22Rv1 (cell line): Measurements from ENCODE around the gene PTHLH.

Experiments
- H3K27ac ChIP-seq: fragments of 450-650 bp; 2 replicates; pipeline ENCODE4 v1.5.1; 2017
- ZFX ChIP-seq: fragments of 450-650 bp; IDR thresholded peaks from 2 replicates; pipeline ENCODE4 v1.6.1; 2017; ENCODE audit warnings: antibody characterized with exemption, borderline replicate concordance
- TF ChIP-seq, protein P1 (sequence below): fragments of 450-650 bp; IDR thresholded peaks from 2 replicates; pipeline ENCODE4 v1.5.1; 2017; ENCODE audit warnings: mild to moderate bottlenecking

The PTHLH gene

DNA sequence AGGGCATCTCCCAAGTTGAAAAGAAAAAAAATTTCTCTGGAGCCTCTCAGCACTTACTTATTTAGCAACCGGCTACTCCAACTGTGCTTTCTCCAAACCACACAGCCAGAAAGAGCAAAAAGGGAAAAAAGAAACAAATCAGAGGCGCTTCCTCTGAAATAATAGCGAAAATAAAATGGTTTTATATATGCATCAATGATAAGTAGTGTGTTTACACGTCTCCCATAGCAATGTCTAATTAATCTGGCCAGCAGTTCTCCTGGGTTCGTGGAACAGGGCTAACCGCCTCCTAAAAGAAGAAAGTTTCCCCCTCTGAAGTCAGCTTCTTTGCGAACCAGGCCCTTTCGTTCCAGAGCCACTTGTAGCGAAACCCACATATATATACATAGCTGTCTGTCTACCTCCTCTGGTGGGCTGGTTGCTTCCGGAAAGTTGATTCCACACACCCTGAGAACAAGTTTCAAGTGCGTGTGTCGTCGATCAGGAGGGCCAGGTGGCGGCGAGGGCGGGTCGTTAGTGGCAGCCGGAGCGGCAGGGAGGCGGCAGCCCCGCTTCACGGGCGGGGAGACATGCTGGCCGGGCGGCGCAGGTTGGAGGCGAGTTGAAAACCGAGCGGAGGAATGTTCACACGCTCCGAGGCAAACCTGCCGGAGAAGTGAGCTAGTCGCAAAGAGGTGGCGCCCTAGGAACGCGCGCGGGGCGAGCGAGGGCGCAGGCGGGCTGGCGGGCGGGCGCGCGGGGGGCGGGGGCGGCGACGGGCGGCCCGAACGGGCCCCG, 2.7 kb downstream of the PTHLH start:
- TF ChIP-seq, protein P1, sequence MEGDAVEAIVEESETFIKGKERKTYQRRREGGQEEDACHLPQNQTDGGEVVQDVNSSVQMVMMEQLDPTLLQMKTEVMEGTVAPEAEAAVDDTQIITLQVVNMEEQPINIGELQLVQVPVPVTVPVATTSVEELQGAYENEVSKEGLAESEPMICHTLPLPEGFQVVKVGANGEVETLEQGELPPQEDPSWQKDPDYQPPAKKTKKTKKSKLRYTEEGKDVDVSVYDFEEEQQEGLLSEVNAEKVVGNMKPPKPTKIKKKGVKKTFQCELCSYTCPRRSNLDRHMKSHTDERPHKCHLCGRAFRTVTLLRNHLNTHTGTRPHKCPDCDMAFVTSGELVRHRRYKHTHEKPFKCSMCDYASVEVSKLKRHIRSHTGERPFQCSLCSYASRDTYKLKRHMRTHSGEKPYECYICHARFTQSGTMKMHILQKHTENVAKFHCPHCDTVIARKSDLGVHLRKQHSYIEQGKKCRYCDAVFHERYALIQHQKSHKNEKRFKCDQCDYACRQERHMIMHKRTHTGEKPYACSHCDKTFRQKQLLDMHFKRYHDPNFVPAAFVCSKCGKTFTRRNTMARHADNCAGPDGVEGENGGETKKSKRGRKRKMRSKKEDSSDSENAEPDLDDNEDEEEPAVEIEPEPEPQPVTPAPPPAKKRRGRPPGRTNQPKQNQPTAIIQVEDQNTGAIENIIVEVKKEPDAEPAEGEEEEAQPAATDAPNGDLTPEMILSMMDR: peak; percentile 70
- no peak for TF ChIP-seq ZFX
- peak overlapping the region; percentile 45 for H3K27ac ChIP-seq

- TF ChIP-seq, protein P1: peak; percentile 15
- no peak for TF ChIP-seq ZFX
- H3K27ac ChIP-seq: peak overlapping the region; percentile 45; the same call in 1 of the 2 replicates
These were observed 3.4 kb downstream of the PTHLH start for GRCh38 chr12:27968972-27969623.

DNA sequence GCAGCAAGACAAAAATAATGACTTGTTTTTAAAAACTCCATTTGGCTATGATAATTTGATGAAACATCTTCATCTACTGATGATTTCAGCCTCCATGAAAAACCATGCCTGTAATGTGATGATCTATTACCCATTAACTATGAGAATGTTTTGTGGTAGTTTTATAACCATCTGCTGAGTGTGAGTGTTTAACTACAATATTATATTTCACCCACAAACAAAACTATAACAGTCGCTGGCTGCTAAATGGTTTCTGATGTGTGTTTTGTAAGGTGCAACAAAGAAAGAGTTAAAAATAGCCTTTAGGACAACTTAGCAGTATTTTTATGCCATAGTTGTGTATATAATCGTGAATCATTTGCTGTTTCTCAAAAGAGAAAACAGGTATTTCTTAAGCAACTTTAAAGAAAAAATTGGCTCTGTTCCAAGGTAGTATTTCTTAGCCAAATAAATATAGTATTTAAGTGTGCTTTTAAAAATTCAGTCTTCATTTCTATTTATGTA, 4.9 kb downstream of the PTHLH start:
- TF ChIP-seq, protein P1: no peak
- no peak for TF ChIP-seq ZFX
- no peak overlapping the region for H3K27ac ChIP-seq

- no peak overlapping the region for H3K27ac ChIP-seq
- TF ChIP-seq ZFX: no peak
- TF ChIP-seq, protein P1: no peak
These were observed 5.7 kb downstream of the PTHLH start for GRCh38 chr12:27966870-27967269.

DNA sequence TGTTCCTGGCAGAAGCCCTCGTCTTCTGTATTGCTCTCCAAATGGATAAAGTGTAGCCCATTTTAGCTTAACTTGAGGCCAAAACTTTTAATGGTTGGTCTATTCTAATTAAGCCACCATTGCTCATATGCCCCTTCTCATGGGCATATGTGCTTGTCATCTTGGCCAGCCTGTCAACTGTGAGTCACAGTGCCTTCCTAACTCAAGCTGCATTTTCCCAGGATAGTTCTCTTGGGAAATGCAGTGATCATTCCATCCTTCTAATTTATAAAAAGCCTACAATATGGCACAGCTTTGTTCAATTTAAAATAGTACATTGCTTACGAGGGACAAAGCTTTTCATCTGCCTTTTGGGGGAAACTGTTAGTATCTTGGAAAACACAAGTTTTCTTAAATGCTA, 6.6 kb downstream of the PTHLH start:
- TF ChIP-seq ZFX: no peak
- TF ChIP-seq, protein P1: no peak
- H3K27ac ChIP-seq: no peak overlapping the region

GRCh38 chr12:27965411-27965810, 7.1 kb downstream of the PTHLH start:
- TF ChIP-seq, protein P1: no peak
- no peak for TF ChIP-seq ZFX
- no peak overlapping the region for H3K27ac ChIP-seq

DNA sequence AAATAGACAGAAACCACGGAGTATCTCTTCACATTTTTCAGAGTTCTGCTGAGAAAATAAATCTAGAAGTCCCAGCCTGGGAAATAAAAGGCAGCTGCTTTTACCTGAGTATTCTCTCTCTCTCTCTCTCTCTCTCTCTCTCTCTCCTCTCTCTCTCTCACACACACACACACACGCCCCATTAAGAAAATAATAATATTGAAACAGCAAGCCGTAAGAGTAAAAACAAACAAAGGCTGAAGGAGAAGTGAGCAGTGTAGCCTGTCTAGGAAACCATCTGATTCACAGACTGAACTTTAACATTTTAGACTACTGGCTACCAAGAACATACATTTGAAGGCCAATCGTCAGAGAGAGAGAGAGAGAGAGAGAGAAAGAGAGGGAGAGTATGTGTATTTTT, 8.4 kb downstream of the PTHLH start:
- H3K27ac ChIP-seq: no peak overlapping the region
- TF ChIP-seq ZFX: no peak
- TF ChIP-seq, protein P1: no peak
